ENCODE results near the gene CDH3.

CDH3 gene

DNA sequence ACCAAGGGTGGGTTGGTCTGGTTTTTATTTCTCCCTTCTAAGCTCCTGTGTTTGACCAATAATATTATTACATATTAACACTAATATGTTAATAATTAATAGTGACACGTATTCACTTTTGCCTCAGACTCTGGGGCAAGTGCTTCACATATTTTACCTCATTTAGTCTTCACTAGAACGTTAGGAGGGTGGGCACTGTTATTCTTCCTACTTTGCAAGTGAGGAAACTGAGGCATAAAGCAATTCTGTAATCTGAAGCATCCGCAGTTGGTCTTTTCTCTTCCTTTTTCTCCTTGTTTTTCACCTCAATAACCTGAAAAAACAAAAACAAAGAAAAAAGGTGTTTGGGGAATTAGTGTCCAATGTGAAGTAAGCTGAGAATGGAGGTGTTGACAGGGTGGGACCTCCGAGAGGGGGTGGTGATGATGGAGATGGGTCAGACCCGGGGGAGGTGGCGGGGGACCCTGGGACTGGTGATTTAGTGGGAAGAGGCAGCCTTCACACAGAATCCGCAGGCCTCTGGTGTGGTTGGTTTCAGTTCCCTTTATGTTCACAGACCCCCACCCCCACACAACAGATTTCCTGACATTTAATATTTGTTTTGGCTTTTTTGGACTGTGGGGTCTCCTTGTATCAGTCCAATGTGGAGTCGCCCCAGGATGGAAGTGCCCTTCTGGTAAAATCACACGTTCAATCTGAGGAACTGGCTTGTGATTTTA lies 95.7 kb downstream of the CDH3 start:
- ATAC-seq = no peak
- no peak for TF ChIP-seq ZFP3 (CRISPR knock-in tag; IDR thresholded peaks at IDR 0.05)
- no peak for TF ChIP-seq ZC3H10 (CRISPR knock-in tag; IDR thresholded peaks at IDR 0.05)
- TF ChIP-seq ZNF70 (CRISPR knock-in tag; IDR thresholded peaks at IDR 0.05) = no peak
- no peak for TF ChIP-seq RARB (CRISPR knock-in tag; IDR thresholded peaks at IDR 0.05)
- TF ChIP-seq, protein P1, sequence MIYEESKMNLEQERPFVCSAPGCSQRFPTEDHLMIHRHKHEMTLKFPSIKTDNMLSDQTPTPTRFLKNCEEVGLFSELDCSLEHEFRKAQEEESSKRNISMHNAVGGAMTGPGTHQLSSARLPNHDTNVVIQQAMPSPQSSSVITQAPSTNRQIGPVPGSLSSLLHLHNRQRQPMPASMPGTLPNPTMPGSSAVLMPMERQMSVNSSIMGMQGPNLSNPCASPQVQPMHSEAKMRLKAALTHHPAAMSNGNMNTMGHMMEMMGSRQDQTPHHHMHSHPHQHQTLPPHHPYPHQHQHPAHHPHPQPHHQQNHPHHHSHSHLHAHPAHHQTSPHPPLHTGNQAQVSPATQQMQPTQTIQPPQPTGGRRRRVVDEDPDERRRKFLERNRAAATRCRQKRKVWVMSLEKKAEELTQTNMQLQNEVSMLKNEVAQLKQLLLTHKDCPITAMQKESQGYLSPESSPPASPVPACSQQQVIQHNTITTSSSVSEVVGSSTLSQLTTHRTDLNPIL (CRISPR knock-in tag; IDR thresholded peaks at IDR 0.05; ENCODE audit: low read depth) = no peak

DNA sequence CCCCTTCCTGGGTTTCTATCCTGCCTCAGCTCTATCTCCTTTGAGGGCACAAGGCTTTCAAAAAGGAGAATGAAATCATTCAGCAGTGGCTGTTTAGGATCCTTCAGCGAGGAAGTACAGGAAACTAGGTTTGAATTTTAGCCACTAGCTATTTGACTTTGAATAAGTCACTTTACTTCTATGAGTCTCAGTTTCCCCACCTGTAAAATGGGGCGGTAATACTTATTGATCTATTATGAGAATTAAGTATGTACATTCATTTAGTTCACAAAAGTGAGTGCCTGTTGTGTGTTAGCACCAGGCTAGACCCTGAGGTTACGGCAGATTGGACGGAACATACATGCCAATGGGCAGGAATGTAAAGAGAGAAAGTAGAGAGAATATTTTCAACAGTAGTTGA lies 98.6 kb downstream of the CDH3 start:
- TF ChIP-seq ZC3H10 (CRISPR knock-in tag; IDR thresholded peaks at IDR 0.05) = no peak
- no peak for TF ChIP-seq CSDC2 (CRISPR knock-in tag; IDR thresholded peaks at IDR 0.05)
- no peak for TF ChIP-seq ZNF70 (CRISPR knock-in tag; IDR thresholded peaks at IDR 0.05)
- no peak for TF ChIP-seq ZNF565 (CRISPR knock-in tag; conservative IDR thresholded peaks at IDR 0.05; ENCODE audit: low read depth)
- TF ChIP-seq, protein P2, sequence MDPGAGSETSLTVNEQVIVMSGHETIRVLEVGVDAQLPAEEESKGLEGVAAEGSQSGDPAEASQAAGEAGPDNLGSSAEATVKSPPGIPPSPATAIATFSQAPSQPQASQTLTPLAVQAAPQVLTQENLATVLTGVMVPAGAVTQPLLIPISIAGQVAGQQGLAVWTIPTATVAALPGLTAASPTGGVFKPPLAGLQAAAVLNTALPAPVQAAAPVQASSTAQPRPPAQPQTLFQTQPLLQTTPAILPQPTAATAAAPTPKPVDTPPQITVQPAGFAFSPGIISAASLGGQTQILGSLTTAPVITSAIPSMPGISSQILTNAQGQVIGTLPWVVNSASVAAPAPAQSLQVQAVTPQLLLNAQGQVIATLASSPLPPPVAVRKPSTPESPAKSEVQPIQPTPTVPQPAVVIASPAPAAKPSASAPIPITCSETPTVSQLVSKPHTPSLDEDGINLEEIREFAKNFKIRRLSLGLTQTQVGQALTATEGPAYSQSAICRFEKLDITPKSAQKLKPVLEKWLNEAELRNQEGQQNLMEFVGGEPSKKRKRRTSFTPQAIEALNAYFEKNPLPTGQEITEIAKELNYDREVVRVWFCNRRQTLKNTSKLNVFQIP (CRISPR knock-in tag; IDR thresholded peaks at IDR 0.05; ENCODE audit: borderline replicate concordance, low read depth) = no peak
- no peak for TF ChIP-seq GLIS3 (CRISPR knock-in tag; IDR thresholded peaks at IDR 0.05)
- no peak for TF ChIP-seq ESRRG (CRISPR knock-in tag; IDR thresholded peaks at IDR 0.05)
- no peak for TF ChIP-seq ISL1 (CRISPR knock-in tag; IDR thresholded peaks at IDR 0.05)
- TF ChIP-seq, protein P3, sequence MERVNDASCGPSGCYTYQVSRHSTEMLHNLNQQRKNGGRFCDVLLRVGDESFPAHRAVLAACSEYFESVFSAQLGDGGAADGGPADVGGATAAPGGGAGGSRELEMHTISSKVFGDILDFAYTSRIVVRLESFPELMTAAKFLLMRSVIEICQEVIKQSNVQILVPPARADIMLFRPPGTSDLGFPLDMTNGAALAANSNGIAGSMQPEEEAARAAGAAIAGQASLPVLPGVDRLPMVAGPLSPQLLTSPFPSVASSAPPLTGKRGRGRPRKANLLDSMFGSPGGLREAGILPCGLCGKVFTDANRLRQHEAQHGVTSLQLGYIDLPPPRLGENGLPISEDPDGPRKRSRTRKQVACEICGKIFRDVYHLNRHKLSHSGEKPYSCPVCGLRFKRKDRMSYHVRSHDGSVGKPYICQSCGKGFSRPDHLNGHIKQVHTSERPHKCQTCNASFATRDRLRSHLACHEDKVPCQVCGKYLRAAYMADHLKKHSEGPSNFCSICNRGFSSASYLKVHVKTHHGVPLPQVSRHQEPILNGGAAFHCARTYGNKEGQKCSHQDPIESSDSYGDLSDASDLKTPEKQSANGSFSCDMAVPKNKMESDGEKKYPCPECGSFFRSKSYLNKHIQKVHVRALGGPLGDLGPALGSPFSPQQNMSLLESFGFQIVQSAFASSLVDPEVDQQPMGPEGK (CRISPR knock-in tag; IDR thresholded peaks at IDR 0.05; ENCODE audit: borderline replicate concordance) = no peak
- no peak for TF ChIP-seq ARNTL (CRISPR knock-in tag; IDR thresholded peaks at IDR 0.05; ENCODE audit: borderline replicate concordance, low read depth)
- TF ChIP-seq ZFP3 (CRISPR knock-in tag; IDR thresholded peaks at IDR 0.05) = no peak
- TF ChIP-seq, protein P4, sequence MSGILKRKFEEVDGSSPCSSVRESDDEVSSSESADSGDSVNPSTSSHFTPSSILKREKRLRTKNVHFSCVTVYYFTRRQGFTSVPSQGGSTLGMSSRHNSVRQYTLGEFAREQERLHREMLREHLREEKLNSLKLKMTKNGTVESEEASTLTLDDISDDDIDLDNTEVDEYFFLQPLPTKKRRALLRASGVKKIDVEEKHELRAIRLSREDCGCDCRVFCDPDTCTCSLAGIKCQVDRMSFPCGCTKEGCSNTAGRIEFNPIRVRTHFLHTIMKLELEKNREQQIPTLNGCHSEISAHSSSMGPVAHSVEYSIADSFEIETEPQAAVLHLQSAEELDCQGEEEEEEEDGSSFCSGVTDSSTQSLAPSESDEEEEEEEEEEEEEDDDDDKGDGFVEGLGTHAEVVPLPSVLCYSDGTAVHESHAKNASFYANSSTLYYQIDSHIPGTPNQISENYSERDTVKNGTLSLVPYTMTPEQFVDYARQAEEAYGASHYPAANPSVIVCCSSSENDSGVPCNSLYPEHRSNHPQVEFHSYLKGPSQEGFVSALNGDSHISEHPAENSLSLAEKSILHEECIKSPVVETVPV (CRISPR knock-in tag; IDR thresholded peaks at IDR 0.05) = no peak
- no peak for TF ChIP-seq TOX (CRISPR knock-in tag; IDR thresholded peaks at IDR 0.05; ENCODE audit: borderline replicate concordance)
- no peak for TF ChIP-seq RARB (CRISPR knock-in tag; IDR thresholded peaks at IDR 0.05)
- no peak for TF ChIP-seq ZNF8 (CRISPR knock-in tag; IDR thresholded peaks at IDR 0.05)
- no peak for TF ChIP-seq TCF4 (CRISPR knock-in tag; IDR thresholded peaks at IDR 0.05; ENCODE audit: borderline replicate concordance)
- TF ChIP-seq PPARA (CRISPR knock-in tag; IDR thresholded peaks at IDR 0.05; ENCODE audit: borderline replicate concordance) = no peak
- TF ChIP-seq SNAI2 (CRISPR knock-in tag; IDR thresholded peaks at IDR 0.05) = no peak
- no peak for ATAC-seq

DNA sequence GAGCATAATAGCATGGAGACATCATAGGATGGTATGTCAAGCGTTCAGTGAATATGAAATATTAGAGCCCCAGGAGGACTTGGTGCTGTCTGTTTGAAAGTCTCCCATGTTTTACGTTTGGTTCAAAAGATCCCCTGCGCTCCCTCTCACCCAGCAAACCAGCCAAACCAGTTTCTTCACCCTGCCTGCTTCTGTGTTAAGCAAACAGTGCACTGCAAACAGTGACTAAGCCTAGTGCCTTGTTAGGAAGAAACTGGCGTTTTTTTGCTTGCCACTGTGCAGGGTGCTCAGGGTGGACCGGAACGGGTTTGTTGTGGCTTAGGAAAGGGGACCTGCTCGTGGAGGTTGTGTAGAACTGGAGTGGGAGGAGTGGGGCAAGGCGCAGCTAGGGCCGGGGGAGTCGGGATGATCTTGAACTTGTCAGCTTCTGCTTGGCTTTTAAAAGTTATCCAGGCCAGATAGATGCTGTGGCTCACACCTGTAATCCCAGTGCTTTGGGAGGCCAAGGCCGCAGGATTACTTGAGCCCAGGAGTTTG lies 99.7 kb downstream of the CDH3 start:
- no peak for ATAC-seq
- no peak for TF ChIP-seq ZNF70 (CRISPR knock-in tag; IDR thresholded peaks at IDR 0.05)
- TF ChIP-seq CSDC2 (CRISPR knock-in tag; IDR thresholded peaks at IDR 0.05) = no peak
- no peak for TF ChIP-seq BACH2 (CRISPR knock-in tag; IDR thresholded peaks at IDR 0.05; ENCODE audit: borderline replicate concordance)
- TF ChIP-seq GLIS3 (CRISPR knock-in tag; IDR thresholded peaks at IDR 0.05) = no peak

DNA sequence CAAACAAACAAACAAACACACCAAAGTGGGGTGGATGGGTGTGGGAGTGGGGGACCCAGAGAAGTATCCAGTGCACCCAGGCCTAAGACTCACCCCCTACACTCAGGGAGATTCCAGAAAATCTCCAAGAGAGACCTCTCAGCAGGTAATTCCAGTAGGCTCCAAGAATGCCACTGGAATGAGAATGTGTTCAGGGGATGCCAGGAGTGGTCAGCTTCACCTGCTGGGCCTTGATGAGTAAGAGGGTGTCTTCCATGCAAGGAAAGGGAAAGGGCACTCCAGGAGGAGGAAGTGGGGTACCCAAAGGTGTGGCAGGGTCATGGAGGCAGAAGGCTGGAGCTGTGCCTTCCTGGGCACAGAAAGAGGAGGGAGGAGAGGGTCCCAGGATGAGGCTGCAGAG lies 101.8 kb downstream of the CDH3 start:
- ATAC-seq = no peak
- TF ChIP-seq, protein P2 (CRISPR knock-in tag; IDR thresholded peaks at IDR 0.05; ENCODE audit: borderline replicate concordance, low read depth) = no peak
- TF ChIP-seq ZNF8 (CRISPR knock-in tag; IDR thresholded peaks at IDR 0.05) = no peak
- TF ChIP-seq, protein P4 (CRISPR knock-in tag; IDR thresholded peaks at IDR 0.05) = no peak
- no peak for TF ChIP-seq CSDC2 (CRISPR knock-in tag; IDR thresholded peaks at IDR 0.05)
- TF ChIP-seq, protein P1 (CRISPR knock-in tag; IDR thresholded peaks at IDR 0.05; ENCODE audit: low read depth) = no peak
- no peak for TF ChIP-seq ESRRG (CRISPR knock-in tag; IDR thresholded peaks at IDR 0.05)
- no peak for TF ChIP-seq RARB (CRISPR knock-in tag; IDR thresholded peaks at IDR 0.05)
- no peak for TF ChIP-seq TOX (CRISPR knock-in tag; IDR thresholded peaks at IDR 0.05; ENCODE audit: borderline replicate concordance)

Measured in SK-N-SH treated with all-trans-retinoic acid at 6 μM for 48 hours (cell line).